Activated CD4-positive, alpha-beta T cell treated with anti-CD3 and anti-CD28 coated beads for 36 hours (primary cell): ENCODE results near the gene KHDRBS1. TPM values are rescaled to one million over a fixed set of nuclear protein-coding genes. Genes with fewer than 3 reads are reported as not detected.
"Not testable (repeated sequence)": the region's sequence is repeated elsewhere in the genome, so short reads cannot be mapped to it uniquely, and the experiment has no call there.

Source experiments
- ATAC-seq: fragments of 200-7000 bp; cut with Tn5 transposase; one replicate; pipeline ENCODE4 v1.10.0; 2021; ENCODE audit warnings: mild to moderate bottlenecking, moderate library complexity
- CTCF ChIA-PET: fragments of 350-600 bp; sonication (Branson Sonifier 250); formaldehyde crosslinking; loops from one replicate; lab custom pipeline; 2021; ENCODE audit warnings: antibody characterized with exemption; lab: Charles Lee
- POLR2A ChIA-PET: fragments of 350-600 bp; sonication (Branson Sonifier 250); formaldehyde crosslinking; loops from one replicate; lab custom pipeline; 2021; ENCODE audit warnings: antibody characterized with exemption, inconsistent platforms; lab: Charles Lee
- DNase-seq: peaks from one replicate; pipeline ENCODE4 v3.0.0-alpha.2; 2020
- H3K27ac Mint-ChIP-seq: one replicate; pipeline ENCODE4 v1.8.0; 2021; ENCODE audit warnings: mixed read lengths
- H3K27me3 Mint-ChIP-seq: one replicate; pipeline ENCODE4 v1.8.0; 2021; ENCODE audit warnings: mixed read lengths
- H3K36me3 Mint-ChIP-seq: one replicate; pipeline ENCODE4 v1.8.0; 2021; ENCODE audit warnings: low read depth, mixed read lengths
- H3K4me1 Mint-ChIP-seq: one replicate; pipeline ENCODE4 v1.8.0; 2021; ENCODE audit warnings: mixed read lengths
- H3K4me3 Mint-ChIP-seq: one replicate; pipeline ENCODE4 v1.8.0; 2021; ENCODE audit warnings: mild to moderate bottlenecking, moderate library complexity, mixed read lengths
- H3K9me3 Mint-ChIP-seq: one replicate; pipeline ENCODE4 v1.8.0; 2021; ENCODE audit warnings: low read depth, mixed read lengths
- intact Hi-C, 2 experiments: fragments of 100-400 bp; cut with DNase I in 1 of 2; cut with micrococcal nuclease in 1 of 2; formaldehyde crosslinking; loops; one replicate each; pipeline versions ENCODE4 v1.14.2 to v1.15.1; 2022 to 2024; cut with DNase I, micrococcal nuclease
- microRNA-seq: library from miRNA; unstranded; fragments of <30 nt; microRNA quantifications from one replicate; pipeline ENCODE4 v1.2.0, GENCODE V29; 2021; ENCODE audit warnings: borderline replicate concordance
- total RNA-seq, 2 experiments: library from RNA; stranded (reverse); gene quantifications; one replicate each; pipeline ENCODE4 v1.2.3, GENCODE V29; 2021

Gene KHDRBS1
- total RNA-seq, 2 experiments from 2014 or later = 198 to 206 TPM

DNA sequence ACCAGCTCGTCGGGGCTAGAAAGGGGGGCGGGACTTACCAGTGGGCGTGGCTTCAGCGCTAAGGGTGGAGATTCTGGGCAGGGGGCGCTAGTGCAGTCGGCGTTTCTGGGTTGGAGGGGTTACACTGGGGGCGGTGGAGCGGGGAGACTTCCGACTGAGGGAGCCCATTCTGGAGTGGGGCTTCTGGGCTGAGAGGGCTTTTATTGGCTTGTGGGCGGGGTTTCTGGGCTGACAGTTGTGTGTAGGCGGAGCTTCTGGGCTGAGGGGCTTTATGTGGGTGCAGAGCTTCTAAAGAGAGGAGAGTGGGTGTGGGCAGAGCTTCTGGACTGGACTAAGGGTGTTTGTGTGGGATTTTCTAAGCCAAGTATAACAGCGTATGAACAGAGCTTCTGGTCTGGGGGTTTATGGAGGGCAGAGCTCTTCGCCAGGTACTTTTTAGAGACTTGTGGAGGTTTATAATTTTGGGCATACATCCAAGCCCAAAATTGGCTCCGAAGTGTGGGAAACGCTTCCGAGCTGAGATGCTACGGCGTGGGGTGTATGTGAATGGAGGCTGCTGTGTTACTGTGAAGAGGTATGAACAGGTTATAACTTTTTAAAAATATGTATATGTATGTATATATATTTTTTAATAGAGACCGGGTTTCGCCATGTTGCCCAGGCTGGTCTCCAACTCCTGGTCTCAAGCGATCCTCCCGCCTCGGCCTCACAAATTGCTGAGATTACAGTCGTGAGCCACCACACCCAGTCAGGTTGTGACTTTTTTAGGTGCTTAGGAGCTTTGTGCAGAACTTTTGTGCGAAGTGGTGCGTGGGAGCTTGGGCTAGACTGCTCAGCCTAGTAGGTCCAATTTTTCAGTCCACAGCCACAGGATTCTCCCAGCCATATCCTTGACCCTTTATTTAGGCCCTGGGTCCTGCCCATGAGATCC lies 59.9 kb downstream of the KHDRBS1 start:
- DNase-seq = no peak
- intact Hi-C loops = loop anchor here (1.0 to 5.0 kb wide), 17 partner anchors 34 to 1355 kb away; partner anchors contain the start of genes BSDC1 (in 1 of the 2), CCDC28B (in 1 of the 2), EIF3I (in 1 of the 2) and HDAC1 (in 1 of the 2)
- H3K4me1 Mint-ChIP-seq = peaks cover 37% of the 10 kb centered on the region
- H3K27me3 Mint-ChIP-seq = no peaks in the 10 kb centered on the region
- H3K36me3 Mint-ChIP-seq = peaks cover 14% of the 10 kb centered on the region
- CTCF ChIA-PET = interaction anchor here (0.6 to 3.5 kb wide), 15 partner anchors 8 to 328 kb away, joined by 3 to 15 read pairs (median 4); partner anchors contain the start of genes KPNA6 and SPOCD1
- peak overlapping the region; percentile 98 for H3K27ac Mint-ChIP-seq
- H3K9me3 Mint-ChIP-seq = no peaks in the 10 kb centered on the region
- peak overlapping the region; percentile 90 for H3K4me3 Mint-ChIP-seq
- ATAC-seq = no peak
- POLR2A ChIA-PET = interaction anchor here (0.6 to 2.4 kb wide), 18 partner anchors 10 to 577 kb away, joined by 3 to 19 read pairs (median 4); partner anchors contain the start of genes CCDC28B, IQCC, KHDRBS1 and KPNA6

DNA sequence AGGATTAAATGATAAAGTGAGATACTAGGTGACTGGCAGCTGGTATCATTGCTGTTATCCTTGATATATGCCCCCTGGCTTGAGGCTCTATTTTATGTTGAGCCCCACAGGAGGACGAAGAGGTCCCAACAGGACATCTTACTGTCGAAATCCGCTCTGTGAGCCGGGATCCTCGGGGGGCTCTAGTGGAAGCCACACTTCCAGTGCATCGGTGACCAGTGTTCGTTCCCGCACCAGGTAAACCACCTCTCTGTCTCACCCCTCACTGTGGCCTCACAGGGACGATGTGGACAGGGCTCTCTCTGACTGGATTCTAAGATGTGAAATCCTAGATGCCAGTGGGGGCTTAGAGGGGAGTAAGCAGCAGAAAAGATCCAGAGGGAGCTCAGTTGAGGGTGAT lies 61.2 kb downstream of the KHDRBS1 start:
- intact Hi-C loops = loop anchor here in 1 of 2 experiments (5.0 kb wide), 2 partner anchors 258 to 1008 kb away; partner anchors contain the start of genes PUM1 and SPOCD1
- Mint-ChIP-seq H3K36me3 (peaks cover 18% of the 10 kb centered on the region), H3K27ac (peak overlapping the region; percentile 7), H3K27me3 (no peaks in the 10 kb centered on the region), H3K4me3 (no peak overlapping the region), H3K9me3 (no peaks in the 10 kb centered on the region), H3K4me1 (peaks cover 37% of the 10 kb centered on the region)
- CTCF ChIA-PET = interaction anchor here (0.7 to 3.5 kb wide), 4 partner anchors 34 to 142 kb away, joined by 3 to 15 read pairs (median 9); partner anchors contain the start of gene KPNA6
- no peak for DNase-seq
- POLR2A ChIA-PET = interaction anchor here (0.6 kb wide), 1 partner anchor 176 kb away, joined by 5 read pairs; no protein-coding TSS in a partner anchor
- no peak for ATAC-seq

DNA sequence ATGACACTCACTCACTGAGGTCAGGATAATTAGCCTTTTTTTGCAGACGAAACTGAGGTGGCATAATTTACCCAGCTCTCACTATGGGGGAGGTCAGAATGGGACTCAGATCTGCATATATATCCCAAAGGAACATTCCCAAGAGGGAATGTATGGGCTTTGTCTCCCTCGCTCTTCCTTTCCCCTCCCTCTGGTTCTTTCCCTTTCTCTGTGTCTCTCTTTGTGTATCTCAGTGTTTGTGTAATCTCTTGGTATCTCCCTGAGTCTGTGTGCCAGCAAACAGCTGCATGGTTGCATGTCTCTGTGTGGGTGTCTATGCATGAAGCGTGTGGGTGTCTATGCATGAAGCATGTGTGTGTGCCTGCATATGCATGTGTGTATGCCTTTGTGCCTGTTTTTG lies 63.8 kb downstream of the KHDRBS1 start:
- ATAC-seq (no peak), DNase-seq (no peak)
- intact Hi-C loops = no loop called here
- no peaks in the 10 kb centered on the region for H3K27me3 Mint-ChIP-seq
- peaks cover 27% of the 10 kb centered on the region for H3K36me3 Mint-ChIP-seq
- H3K27ac Mint-ChIP-seq = peak overlapping the region; percentile 15
- ChIA-PET CTCF (no interaction called here), POLR2A (interaction anchor here (0.7 kb wide), 1 partner anchor 32 kb away, joined by 4 read pairs; no protein-coding TSS in a partner anchor)
- H3K4me3 Mint-ChIP-seq = no peak overlapping the region
- peaks cover 28% of the 10 kb centered on the region for H3K4me1 Mint-ChIP-seq
- no peaks in the 10 kb centered on the region for H3K9me3 Mint-ChIP-seq

- H3K4me3 Mint-ChIP-seq = no peak overlapping the region
- DNase-seq (no peak), ATAC-seq (no peak)
- peaks cover 35% of the 10 kb centered on the region for H3K36me3 Mint-ChIP-seq
- H3K4me1 Mint-ChIP-seq = peaks cover 2% of the 10 kb centered on the region
- intact Hi-C loops = no loop called here
- no peaks in the 10 kb centered on the region for H3K9me3 Mint-ChIP-seq
- H3K27me3 Mint-ChIP-seq = no peaks in the 10 kb centered on the region
- CTCF ChIA-PET = interaction anchor here (0.7 to 0.8 kb wide), 2 partner anchors 9 to 268 kb away, joined by 3 to 5 read pairs; partner anchors contain the start of gene TMEM39B
- POLR2A ChIA-PET = interaction anchor here (0.5 to 0.7 kb wide), 3 partner anchors 68 to 103 kb away, joined by 3 to 4 read pairs (median 4); partner anchors contain the start of gene KHDRBS1
- H3K27ac Mint-ChIP-seq = no peak overlapping the region
These were observed 68.4 kb downstream of the KHDRBS1 start for GRCh38 chr1:32082022-32082421.

- H3K27ac Mint-ChIP-seq, H3K4me3 Mint-ChIP-seq, CTCF ChIA-PET, DNase-seq, POLR2A ChIA-PET, H3K4me1 Mint-ChIP-seq, H3K27me3 Mint-ChIP-seq, ATAC-seq, intact Hi-C loops, H3K9me3 Mint-ChIP-seq: not testable (repeated sequence)
- peaks cover 26% of the 10 kb centered on the region for H3K36me3 Mint-ChIP-seq
These were observed 72.7 kb downstream of the KHDRBS1 start for GRCh38 chr1:32086381-32086780.

DNA sequence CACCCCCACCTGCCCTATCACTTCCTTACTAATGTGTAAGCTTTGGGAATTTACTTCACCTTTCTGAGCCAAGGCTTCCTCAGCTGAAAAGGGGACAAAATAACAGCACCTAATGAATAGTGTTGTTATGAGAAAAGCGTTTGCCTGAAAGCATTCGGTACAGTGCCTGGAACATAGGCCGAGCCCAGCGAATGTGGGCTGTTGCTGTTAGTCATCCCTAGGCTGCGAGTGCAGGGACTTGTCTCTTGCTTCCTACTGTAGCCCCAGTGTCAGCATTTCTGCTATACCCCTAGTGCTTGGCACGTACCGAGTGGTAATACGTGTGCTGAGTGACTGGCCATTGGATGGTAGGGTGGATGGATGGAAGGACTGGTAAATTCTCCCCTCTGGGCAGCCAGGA lies 77.5 kb downstream of the KHDRBS1 start:
- Mint-ChIP-seq H3K27me3 (no peaks in the 10 kb centered on the region), H3K36me3 (peaks cover 24% of the 10 kb centered on the region), H3K4me1 (no peaks in the 10 kb centered on the region), H3K27ac (no peak overlapping the region), H3K4me3 (no peak overlapping the region), H3K9me3 (no peaks in the 10 kb centered on the region)
- POLR2A ChIA-PET = interaction anchor here (0.5 kb wide), 1 partner anchor 103 kb away, joined by 3 read pairs; no protein-coding TSS in a partner anchor
- CTCF ChIA-PET = interaction anchor here (0.6 to 1.8 kb wide), 5 partner anchors 8 to 135 kb away, joined by 3 to 7 read pairs (median 3); partner anchors contain the start of genes KPNA6 and TMEM39B
- intact Hi-C loops = no loop called here
- DNase-seq = no peak
- no peak for ATAC-seq

DNA sequence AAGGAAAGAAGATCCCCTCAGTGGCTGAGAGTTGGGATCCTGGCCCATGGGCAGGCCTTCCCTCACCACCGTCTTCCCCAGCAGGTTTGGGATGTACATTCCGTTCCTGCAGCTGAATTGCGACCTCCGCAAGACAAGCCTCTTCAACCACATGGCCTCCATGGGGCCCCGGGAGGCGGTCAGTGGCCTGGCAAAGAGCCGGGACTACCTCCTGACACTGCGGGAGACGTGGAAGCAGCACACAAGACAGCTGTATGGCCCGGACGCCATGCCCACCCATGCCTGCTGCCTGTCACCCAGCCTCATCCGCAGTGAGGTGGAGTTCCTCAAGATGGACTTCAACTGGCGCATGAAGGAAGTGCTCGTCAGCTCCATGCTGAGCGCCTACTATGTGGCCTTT lies 77.9 kb downstream of the KHDRBS1 start:
- CTCF ChIA-PET = interaction anchor here (0.6 to 1.8 kb wide), 5 partner anchors 8 to 135 kb away, joined by 3 to 7 read pairs (median 3); partner anchors contain the start of genes KPNA6 and TMEM39B
- H3K36me3 Mint-ChIP-seq = peaks cover 22% of the 10 kb centered on the region

More for the DNA sequence above, 77.9 kb downstream of the KHDRBS1 start:
- Mint-ChIP-seq H3K4me1 (no peaks in the 10 kb centered on the region), H3K27me3 (no peaks in the 10 kb centered on the region), H3K27ac (no peak overlapping the region), H3K4me3 (no peak overlapping the region), H3K9me3 (no peaks in the 10 kb centered on the region)
- ATAC-seq (no peak), DNase-seq (no peak)
- POLR2A ChIA-PET = interaction anchor here (0.5 kb wide), 1 partner anchor 102 kb away, joined by 3 read pairs; no protein-coding TSS in a partner anchor
- intact Hi-C loops = no loop called here

Small RNA genes within 50 kb of the gene (microRNA-seq; reads per million reads assigned to microRNA genes)
- not detected for gene MIR5585

Other genes with a start within 250 kb of the KHDRBS1 start
- gene ADGRB2, start 249.5 kb upstream of the KHDRBS1 start, total RNA-seq = 1 to 10 TPM; 1.2 TPM
- gene SPOCD1, start 197.8 kb upstream of the KHDRBS1 start, total RNA-seq = under 1 TPM; 0.79 to 0.91 TPM
- gene PTP4A2, start 75.5 kb upstream of the KHDRBS1 start, total RNA-seq = 100 to 1,000 TPM; 279 to 314 TPM
- 10 to 100 TPM; 25.2 to 29.8 TPM for gene TMEM39B, start 59.1 kb downstream of the KHDRBS1 start, total RNA-seq
- gene KPNA6, start 94.2 kb downstream of the KHDRBS1 start, total RNA-seq = 10 to 100 TPM; 70.0 to 78.3 TPM
- 10 to 100 TPM; 79.5 to 79.7 TPM for gene TXLNA, start 165.8 kb downstream of the KHDRBS1 start, total RNA-seq
- 10 to 100 TPM; 13.0 to 19.3 TPM for gene CCDC28B, start 186.7 kb downstream of the KHDRBS1 start, total RNA-seq
- 1 to 10 TPM; 4.4 to 5.0 TPM for gene IQCC, start 191.8 kb downstream of the KHDRBS1 start, total RNA-seq
- gene DCDC2B, start 195.2 kb downstream of the KHDRBS1 start, total RNA-seq = not detected
- gene TMEM234, start 208.5 kb downstream of the KHDRBS1 start, total RNA-seq = 1 to 10 TPM; 7.3 to 8.2 TPM
- 100 to 1,000 TPM; 299 to 349 TPM for gene EIF3I, start 208.5 kb downstream of the KHDRBS1 start, total RNA-seq
- gene FAM167B, start 233.4 kb downstream of the KHDRBS1 start, total RNA-seq = under 1 TPM; 0.72 to 0.82 TPM
- gene LCK, start 237.4 kb downstream of the KHDRBS1 start, total RNA-seq = 100 to 1,000 TPM; 179 to 220 TPM